ENCODE measurements around the gene LRCH1.

Gene LRCH1

DNA sequence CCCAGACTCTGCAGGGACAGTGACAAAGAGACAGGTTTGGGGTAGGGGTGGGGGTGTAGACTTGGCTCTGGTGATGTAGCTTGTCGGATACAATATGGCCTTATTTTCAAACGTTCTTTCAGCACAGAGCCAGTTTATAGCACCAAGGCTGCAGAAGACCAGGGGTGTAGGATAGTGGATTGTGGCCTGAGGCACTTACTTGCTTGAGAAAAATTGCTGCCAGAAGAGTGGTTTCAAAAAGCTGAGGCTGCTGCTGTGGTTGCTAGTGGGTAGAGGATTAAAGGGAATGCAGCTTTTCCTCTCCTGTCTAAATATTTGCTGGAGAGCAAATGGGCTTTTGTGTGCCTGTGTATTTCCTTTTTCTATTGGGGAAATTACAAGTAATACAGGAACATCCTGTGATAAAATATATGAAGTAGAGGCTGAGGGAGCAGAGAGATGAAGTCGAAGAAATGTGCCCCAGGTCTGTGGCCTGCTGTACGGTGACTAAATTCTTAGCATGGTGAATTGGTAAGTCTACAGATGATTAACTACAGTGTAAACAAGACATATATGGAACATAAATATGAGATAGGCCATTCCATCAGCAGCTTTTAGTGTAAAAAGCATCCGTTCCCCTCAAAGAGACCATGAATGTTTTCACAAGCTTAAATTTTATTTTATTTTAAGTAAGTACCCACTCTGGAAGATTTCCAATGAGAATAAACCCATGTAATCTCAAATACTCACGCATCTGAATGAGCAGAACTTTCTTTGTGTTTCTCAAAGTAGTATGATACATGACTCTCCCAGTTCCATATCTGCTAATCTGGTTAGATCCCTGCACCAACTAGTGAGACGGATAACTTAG, 112.9 kb downstream of the LRCH1 start:
- no peak for DNase-seq (ENCODE audit: low spot score)

DNA sequence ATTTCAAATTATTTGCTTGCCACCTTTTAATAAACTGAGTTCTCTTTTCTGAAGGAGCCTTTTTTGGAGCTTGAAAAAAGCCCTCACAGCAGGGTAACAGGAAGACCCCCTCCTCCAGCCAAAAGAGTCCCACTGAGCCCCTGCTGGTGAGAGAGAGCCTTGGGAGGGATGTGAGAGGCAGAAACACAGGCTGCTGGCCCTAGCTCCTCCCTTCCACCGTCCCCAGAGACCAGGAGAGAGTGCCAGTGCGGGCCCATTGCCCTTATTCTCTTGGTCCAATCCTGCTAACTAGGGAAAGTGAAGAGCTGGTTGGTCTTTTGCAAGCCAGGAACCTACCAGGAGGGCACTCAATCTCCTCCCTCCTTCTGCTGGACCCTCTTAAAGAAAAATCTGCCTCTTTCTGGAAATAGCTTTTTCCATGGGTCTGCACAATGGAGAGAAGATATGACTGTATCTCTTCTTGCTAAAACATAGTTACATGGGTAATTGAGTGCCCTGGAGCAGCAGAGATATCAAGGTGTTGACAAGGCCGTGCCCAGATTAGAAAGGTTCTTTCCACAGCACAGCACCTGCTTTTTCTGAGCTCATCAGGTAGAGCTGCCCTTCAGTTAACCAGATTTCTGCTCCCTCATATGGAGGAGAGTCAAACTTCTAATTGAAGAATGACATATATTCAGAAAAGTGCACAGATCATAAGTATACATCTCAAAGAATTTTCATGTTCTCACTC, 113.9 kb downstream of the LRCH1 start:
- no peak for DNase-seq (ENCODE audit: low spot score)

GRCh38 chr13:46667687-46668281, 114.8 kb downstream of the LRCH1 start:
- DNase-seq (ENCODE audit: low spot score) = no peak

DNA sequence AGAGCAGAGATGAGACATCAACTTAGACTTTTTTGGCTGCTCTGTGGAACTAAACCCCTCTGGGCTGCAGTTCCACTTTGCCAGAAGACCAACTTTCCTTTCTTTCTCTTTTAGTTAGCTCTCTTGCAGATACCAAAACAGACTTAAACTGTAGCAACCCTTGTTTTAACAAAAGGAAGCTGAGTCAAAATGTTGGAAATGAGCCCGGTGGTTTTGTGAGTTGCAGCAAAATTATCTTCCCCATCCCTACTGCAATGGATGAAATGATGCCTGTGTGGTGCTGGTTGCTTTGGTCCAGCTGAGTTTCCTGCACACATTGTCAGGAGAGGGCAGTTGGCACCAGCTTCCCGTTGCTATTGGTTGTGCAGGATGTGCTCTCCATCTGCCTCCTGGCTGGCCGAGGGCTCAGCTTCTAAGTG, 115.3 kb downstream of the LRCH1 start:
- DNase-seq (ENCODE audit: low spot score) = no peak

DNA sequence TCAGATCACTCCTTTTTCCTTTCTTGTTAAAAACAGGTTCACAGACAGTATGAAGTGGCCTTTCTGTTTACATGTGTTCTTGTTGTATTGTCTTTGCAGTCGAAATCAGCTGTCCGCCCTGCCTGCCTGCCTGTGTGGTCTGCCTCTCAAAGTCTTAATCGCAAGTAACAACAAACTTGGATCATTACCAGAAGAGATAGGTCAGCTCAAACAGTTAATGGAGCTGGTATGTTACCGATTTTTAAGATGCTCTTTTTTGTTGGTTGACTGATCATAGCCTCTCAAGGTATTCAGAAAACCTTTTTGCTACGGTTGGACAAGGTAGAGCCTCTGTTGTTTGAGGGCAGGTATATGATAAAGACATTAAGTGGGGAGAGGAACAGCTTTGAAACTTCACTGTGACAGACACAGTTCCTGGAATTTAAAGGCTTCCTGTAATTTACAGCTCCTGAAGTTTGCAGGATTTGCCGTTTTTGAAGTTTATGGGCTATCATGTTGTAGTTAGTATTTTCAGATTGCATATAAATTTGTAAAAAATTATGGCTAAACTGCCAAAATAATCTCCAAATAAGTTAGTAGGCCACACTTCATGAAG, 116.1 kb downstream of the LRCH1 start:
- DNase-seq (ENCODE audit: low spot score) = no peak

GRCh38 chr13:46672338-46673090, 119.5 kb downstream of the LRCH1 start:
- no peak for DNase-seq (ENCODE audit: low spot score)

DNA sequence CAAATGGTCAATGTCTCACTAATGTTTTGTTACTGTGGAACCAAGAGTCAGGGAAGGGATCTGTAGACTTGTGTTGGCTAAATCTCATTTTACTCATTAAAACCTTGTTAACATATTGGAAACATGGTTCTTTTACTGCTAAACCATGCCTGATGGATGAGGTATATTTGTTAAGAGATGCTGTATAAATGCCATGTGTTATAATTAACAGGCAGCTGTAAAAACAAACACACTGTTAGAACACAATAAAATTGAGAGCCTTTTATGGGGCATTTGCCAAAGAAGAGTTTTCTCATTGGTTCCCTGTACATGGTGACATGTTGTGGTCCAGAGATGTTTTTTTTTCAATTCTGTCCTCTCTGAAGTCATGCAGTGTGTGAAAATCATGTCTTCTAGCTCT, 122.0 kb downstream of the LRCH1 start:
- no peak for DNase-seq (ENCODE audit: low spot score)

DNA sequence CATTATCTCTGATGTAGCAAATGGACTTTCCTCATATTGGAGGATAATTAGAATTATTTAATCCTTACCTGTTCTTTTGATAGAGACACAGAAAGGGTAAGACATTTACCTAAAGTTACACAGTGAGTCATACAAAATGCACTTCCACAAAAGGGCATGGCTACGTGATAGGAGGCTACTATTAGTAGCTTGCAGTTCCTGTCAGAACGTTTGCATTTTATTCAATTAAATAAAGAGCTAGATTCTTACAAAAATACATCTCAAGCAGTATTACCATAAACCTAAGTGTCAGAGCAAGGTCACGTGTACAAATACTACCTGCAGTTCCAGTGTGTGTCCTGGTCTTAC, 123.4 kb downstream of the LRCH1 start:
- no peak for DNase-seq (ENCODE audit: low spot score)

- no peak for DNase-seq (ENCODE audit: low spot score)
Observed at GRCh38 chr13:46679369-46680120, 126.6 kb downstream of the LRCH1 start.

DNA sequence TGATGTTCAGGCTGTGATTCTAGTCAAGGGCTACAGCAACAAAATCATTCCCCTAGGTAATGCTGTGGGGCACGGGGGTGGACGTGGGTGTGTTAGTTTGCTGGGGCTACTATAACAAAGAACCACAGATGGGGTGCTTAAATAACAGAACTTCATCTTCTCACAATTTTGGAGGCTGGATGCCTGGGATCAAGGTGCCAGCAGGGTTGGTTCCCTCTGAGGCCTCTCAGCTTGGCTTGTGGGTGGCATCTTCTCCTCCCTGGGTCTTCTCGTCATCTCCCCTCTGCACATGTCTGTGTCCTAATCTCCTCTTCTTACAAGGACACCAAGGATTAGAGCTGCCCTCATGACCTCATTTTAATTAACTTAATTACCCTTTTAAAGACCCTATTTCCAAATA, 129.0 kb downstream of the LRCH1 start:
- no peak for DNase-seq (ENCODE audit: low spot score)

DNA sequence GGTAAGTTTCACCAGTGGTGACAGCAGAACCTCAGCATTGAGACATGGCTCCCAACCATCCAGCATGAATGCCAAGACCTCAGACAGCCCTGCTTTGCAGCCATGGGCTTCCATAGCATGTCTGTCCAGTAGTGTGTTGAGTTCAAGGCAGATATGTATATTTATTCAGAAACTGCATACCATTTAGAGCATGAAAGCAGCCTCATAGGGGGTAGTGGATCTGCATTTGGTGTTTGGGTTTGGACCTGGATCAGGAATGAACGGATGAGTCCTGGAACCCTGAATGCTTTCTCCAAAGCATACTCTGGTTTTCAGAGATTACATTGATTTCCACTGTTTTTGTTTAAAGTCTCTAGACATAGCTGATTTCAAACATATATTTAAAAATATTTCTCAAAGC, 129.7 kb downstream of the LRCH1 start:
- DNase-seq (ENCODE audit: low spot score) = no peak

- no peak for DNase-seq (ENCODE audit: low spot score)
Observed at GRCh38 chr13:46683676-46684260, 130.8 kb downstream of the LRCH1 start.

DNA sequence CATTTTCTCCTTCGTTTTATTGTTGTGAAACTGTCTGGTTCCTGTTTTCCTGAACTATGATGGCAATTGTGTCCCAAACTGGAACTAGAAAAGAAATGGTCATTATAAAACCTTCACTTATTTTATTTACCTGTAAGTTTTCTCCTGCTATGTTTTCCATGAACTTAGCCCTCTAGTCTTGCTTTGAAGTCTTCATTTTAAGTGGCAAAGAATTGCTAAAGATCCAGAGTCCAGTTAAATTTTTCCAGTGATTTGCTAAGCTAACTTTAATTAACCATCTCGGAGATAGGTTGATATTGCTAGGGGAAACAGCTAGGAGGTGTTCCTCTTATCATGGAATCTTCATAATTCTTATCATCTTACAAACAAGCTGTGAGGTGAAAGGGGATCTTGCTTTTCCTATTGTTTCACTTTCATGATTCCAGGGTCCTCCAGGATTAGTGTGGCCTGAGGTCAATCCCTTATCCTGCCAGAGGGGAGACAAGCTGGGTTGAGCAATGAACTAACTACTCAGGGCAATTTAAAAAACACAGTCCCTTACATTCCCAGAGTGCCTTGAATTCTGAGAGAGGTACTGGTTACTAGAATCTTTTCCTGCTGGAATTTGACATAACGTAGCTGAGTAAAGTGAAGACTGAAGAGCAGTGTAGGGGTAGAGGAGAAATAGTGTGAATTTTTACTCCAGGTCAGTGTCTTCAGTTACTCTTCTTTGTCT, 131.5 kb downstream of the LRCH1 start:
- DNase-seq (ENCODE audit: low spot score) = no peak

DNA sequence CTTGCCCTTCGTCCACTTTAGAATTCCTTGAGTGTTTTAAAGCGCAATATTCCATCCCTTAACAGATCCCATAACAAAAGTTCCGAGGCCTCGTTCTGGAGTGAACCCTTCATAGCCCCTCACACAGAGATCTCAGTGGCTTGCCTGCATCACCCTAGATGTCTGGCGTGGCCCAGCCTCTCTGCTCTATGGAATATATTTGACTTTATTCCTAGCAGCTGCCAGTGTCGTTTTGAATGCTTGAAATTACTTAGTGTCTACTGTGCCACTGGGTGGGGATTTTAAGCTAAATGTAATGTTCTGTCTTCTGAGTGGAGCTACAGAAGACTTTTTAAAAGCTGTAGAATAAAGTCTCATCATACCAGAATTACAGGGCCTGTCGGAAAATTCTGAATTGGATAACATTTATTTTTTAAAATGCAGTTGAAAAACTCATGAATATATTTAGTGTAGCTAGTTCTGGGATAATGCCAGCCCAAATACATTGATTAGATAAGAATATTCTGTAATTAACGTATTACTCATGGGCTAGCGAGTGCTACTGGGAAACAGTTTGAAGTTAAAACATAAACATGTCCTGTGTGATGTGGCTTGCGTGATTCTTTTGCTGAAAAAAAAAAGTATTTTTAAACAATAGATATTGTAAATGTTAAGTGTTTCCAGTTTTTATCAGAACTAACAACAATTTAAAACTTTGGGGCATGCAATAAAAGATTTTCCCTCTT, 132.2 kb downstream of the LRCH1 start:
- DNase-seq (ENCODE audit: low spot score) = no peak

DNA sequence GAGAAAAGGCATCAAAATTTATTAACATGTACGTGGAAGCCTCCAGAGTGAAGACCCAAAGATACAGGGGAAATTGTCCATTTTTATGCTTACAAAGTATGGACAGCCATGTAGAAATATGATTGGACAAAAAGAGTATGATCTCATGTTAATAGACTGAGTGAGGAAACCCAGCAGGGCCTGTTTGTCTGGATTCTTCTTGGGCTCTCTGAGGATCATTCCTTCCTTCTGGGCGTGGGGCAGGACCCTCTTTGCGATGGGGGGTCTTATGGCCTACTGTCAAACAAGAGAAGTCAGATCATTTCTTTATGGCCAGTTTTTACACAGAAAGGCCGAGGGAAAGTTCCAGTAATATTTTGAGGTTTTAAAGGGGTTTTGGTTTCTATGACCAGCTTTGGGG, 133.2 kb downstream of the LRCH1 start:
- no peak for DNase-seq (ENCODE audit: low spot score)

GRCh38 chr13:46687810-46688209, 134.8 kb downstream of the LRCH1 start:
- peak; percentile 11 for DNase-seq (ENCODE audit: low spot score)

- DNase-seq (ENCODE audit: low spot score) = no peak
Observed at GRCh38 chr13:46688306-46688705, 135.3 kb downstream of the LRCH1 start.

- no peak for DNase-seq (ENCODE audit: low spot score)
Observed at GRCh38 chr13:46698014-46698413, 145.0 kb downstream of the LRCH1 start.

- DNase-seq (ENCODE audit: low spot score) = no peak
Observed at GRCh38 chr13:46698910-46699460, 146.0 kb downstream of the LRCH1 start.

All from RKO (cell line).